HCT116 (cell line): Measurements from ENCODE around the gene ZNF648. TPM values are rescaled to one million over a fixed set of nuclear protein-coding genes. Genes with fewer than 3 reads are reported as not detected.

Source experiments
- ATAC-seq: fragments of 200-7000 bp; cut with Tn5 transposase; 2 replicates; pipeline ENCODE4 v1.9.1; 2020; ENCODE audit warnings: mild to moderate bottlenecking, moderate library complexity
- BruUV-seq: library from RNA; stranded (reverse); fragments of 400-500 nt; replicated peaks from 2 replicates; lab custom pipeline; 2021; lab: Mats Ljungman, UMichigan
- CTCF ChIA-PET: fragments of 300-600 bp; sonication (Branson Sonifier 250); formaldehyde crosslinking; loops from one replicate; lab custom pipeline; 2021; ENCODE audit warnings: antibody characterized with exemption; lab: Charles Lee
- POLR2A ChIA-PET: fragments of 300-600, 350-600 bp; sonication (Branson Sonifier 250); formaldehyde crosslinking; loops from one replicate; lab custom pipeline; 2021; ENCODE audit warnings: antibody characterized with exemption; lab: Charles Lee
- RAD21 ChIA-PET, 2 experiments: fragments of 300-600 bp; sonication (Branson Sonifier 250); formaldehyde crosslinking; loops; one replicate each; lab custom pipeline; 2023; ENCODE audit warnings: low total read pairs in 2 of 2; ENCODE audit not compliant: uncharacterized antibody in 2 of 2, unreplicated experiment in 2 of 2, low non-redundant PET in 1 of 2; lab: Charles Lee
- DNase-seq: peaks from one replicate; pipeline ENCODE4 v3.0.0-alpha.2; 2010; ENCODE audit warnings: low read depth, low spot score
- H2AFZ ChIP-seq: fragments of 200-600 bp; shearing (Covaris generic), sonication (generic); 2 replicates; pipeline ENCODE4 v1.6.1; 2017; ENCODE audit warnings: low read depth, mixed run types, mixed read lengths, antibody characterized with exemption, low read length; ENCODE audit not compliant: poor library complexity, severe bottlenecking
- H3K27ac ChIP-seq: 2 replicates; pipeline ENCODE4 v1.5.1; 2012; ENCODE audit warnings: low read depth, low read length
- H3K27me3 ChIP-seq: fragments of 200-600 bp; sonication (generic); 2 replicates; pipeline ENCODE4 v1.6.1; 2016; ENCODE audit warnings: mixed run types, low read length, mixed read lengths; ENCODE audit not compliant: insufficient read depth
- H3K36me3 ChIP-seq, 2 experiments: fragments of 200-500 bp in 1 of 2; fragments of 200-600 bp in 1 of 2; sonication (Bioruptor generic) in 1 of 2; sonication (generic) in 1 of 2; 2 replicates each; pipeline versions ENCODE4 v1.5.1 to v1.6.1; 2014 to 2016; ENCODE audit warnings: low read length in 2 of 2, inconsistent platforms in 1 of 2, mixed read lengths in 1 of 2, mixed run types in 1 of 2; ENCODE audit not compliant: insufficient read depth in 2 of 2, control insufficient read depth in 1 of 2
- H3K4me1 ChIP-seq, 2 experiments: fragments of 200-600 bp in 1 of 2; sonication (generic) in 1 of 2; 2 replicates each; pipeline versions ENCODE4 v1.5.1 to v1.6.1; 2012 to 2017; ENCODE audit warnings: low read length in 2 of 2, inconsistent platforms in 1 of 2, mild to moderate bottlenecking in 1 of 2, mixed read lengths in 1 of 2, mixed run types in 1 of 2, moderate library complexity in 1 of 2; ENCODE audit not compliant: insufficient read depth in 2 of 2, control insufficient read depth in 1 of 2
- H3K4me2 ChIP-seq: fragments of 200-600 bp; sonication (generic); 2 replicates; pipeline ENCODE4 v1.6.1; 2017; ENCODE audit warnings: mixed run types, low read length, mixed read lengths
- H3K4me3 ChIP-seq, 2 experiments: fragments of 200-600 bp in 1 of 2; sonication (generic) in 1 of 2; replicated peaks in 1 of 2; 2 replicates each; pipeline ENCODE4 v1.5.1; 2011 to 2016; ENCODE audit warnings: low read length in 2 of 2, control low read depth in 1 of 2, low read depth in 1 of 2, mild to moderate bottlenecking in 1 of 2, mixed read lengths in 1 of 2, mixed run types in 1 of 2
- H3K79me2 ChIP-seq: fragments of 200-600 bp; sonication (generic); 2 replicates; pipeline ENCODE4 v1.6.1; 2017; ENCODE audit warnings: mild to moderate bottlenecking, mixed run types, low read length, moderate library complexity, mixed read lengths; ENCODE audit not compliant: insufficient read depth
- H3K9ac ChIP-seq: fragments of 200-600 bp; sonication (generic); 2 replicates; pipeline ENCODE4 v1.6.1; 2016; ENCODE audit warnings: low read length, mixed read lengths
- H3K9me2 ChIP-seq: fragments of 200-600 bp; sonication (generic), shearing (Covaris generic); 2 replicates; pipeline ENCODE4 v1.6.1; 2017; ENCODE audit warnings: mixed run types, mild to moderate bottlenecking, moderate library complexity; ENCODE audit not compliant: insufficient read depth
- H3K9me3 ChIP-seq, 2 experiments: fragments of 200-500 bp in 1 of 2; fragments of 200-600 bp in 1 of 2; sonication (Bioruptor generic) in 1 of 2; sonication (generic) in 1 of 2; 2 replicates each; pipeline ENCODE4 v1.6.1; 2014 to 2017; ENCODE audit warnings: low read length in 2 of 2, mixed read lengths in 2 of 2, inconsistent platforms in 1 of 2, low read depth in 1 of 2, mild to moderate bottlenecking in 1 of 2, mixed run types in 1 of 2, moderate library complexity in 1 of 2; ENCODE audit not compliant: control insufficient read depth in 1 of 2, insufficient read depth in 1 of 2
- H4K20me1 ChIP-seq: fragments of 200-600 bp; sonication (generic), shearing (Covaris generic); 2 replicates; pipeline ENCODE4 v1.6.1; 2017; ENCODE audit warnings: mixed run types, mild to moderate bottlenecking, moderate library complexity; ENCODE audit not compliant: insufficient read depth
- CBX3 ChIP-seq: IDR thresholded peaks from 2 replicates; pipeline ENCODE4 v1.6.1; 2012; ENCODE audit warnings: low read depth
- CTCF ChIP-seq, 3 experiments: fragments of 200-600 bp in 1 of 3; sonication (generic) in 1 of 3; IDR thresholded peaks in 2 of 3; conservative IDR thresholded peaks in 1 of 3; 2 replicates each; pipeline ENCODE4 v1.5.1; 2012 to 2017; ENCODE audit warnings: low read depth in 2 of 3, low read length in 2 of 3, antibody characterized with exemption in 1 of 3, borderline replicate concordance in 1 of 3, control low read depth in 1 of 3, mild to moderate bottlenecking in 1 of 3, mixed read lengths in 1 of 3, mixed run types in 1 of 3, moderate library complexity in 1 of 3; ENCODE audit not compliant: insufficient read depth in 1 of 3
- POLR2AphosphoS5 ChIP-seq: IDR thresholded peaks from 2 replicates; pipeline ENCODE4 v1.6.1; 2011; ENCODE audit warnings: mild to moderate bottlenecking, low read depth, low read length, moderate library complexity
- RAD21 ChIP-seq: IDR thresholded peaks from 2 replicates; pipeline ENCODE4 v1.6.1; 2012; ENCODE audit warnings: low read depth, mild to moderate bottlenecking
- SRF ChIP-seq: IDR thresholded peaks from 2 replicates; pipeline ENCODE4 v1.6.1; 2012; ENCODE audit warnings: low read depth
- intact Hi-C: fragments of 100-400 bp; cut with micrococcal nuclease; formaldehyde crosslinking; loops from 2 replicates; pipeline ENCODE4 v1.10.0; 2022
- total RNA-seq: library from RNA; stranded (reverse); gene quantifications from one replicate; pipeline ENCODE4 v1.2.1, GENCODE V29; 2021; ENCODE audit not compliant: unreplicated experiment
- TF ChIP-seq, protein P1 (sequence below): IDR thresholded peaks from 2 replicates; pipeline ENCODE4 v1.6.1; 2011; ENCODE audit warnings: mild to moderate bottlenecking, low read length, moderate library complexity; ENCODE audit not compliant: insufficient replicate concordance; ENCODE audit errors: extremely low read depth

ZNF648 gene
- total RNA-seq, 1 experiment from 2014 or later, result 0.57 TPM

- Histone ChIP-seq H4K20me1 (no peaks in the 10 kb centered on the region), H3K4me2 (no peak overlapping the region), H3K27ac (no peak overlapping the region), H3K9ac (no peak overlapping the region), H3K4me3 (no peak overlapping the region), H3K36me3 (no peaks in the 10 kb centered on the region), H3K79me2 (no peaks in the 10 kb centered on the region), H2AFZ (no peak overlapping the region), H3K9me2 (no peaks in the 10 kb centered on the region), H3K4me1 (peaks cover 0 to 6% of the 10 kb centered on the region in 2 experiments; a peak in 2 of 4 replicates), H3K9me3 (no peaks in the 10 kb centered on the region), H3K27me3 (no peaks in the 10 kb centered on the region)
- no peak for ATAC-seq
- TF ChIP-seq SRF (no peak), RAD21 (no peak), CTCF (IDR thresholded peaks at IDR 0.05 in 2 of 3, conservative IDR thresholded peaks at IDR 0.05 in 1 of 3; ENCODE audit: borderline replicate concordance in 1 of 3, insufficient read depth in 1 of 3, low read depth in 2 of 3, low read length in 2 of 3) (0 out of 6 replicates have a peak, but pooled peaks of 1 of the 3 experiments have one; percentile 6), CBX3 (no peak), POLR2AphosphoS5 (no peak)
- TF ChIP-seq, protein P1, sequence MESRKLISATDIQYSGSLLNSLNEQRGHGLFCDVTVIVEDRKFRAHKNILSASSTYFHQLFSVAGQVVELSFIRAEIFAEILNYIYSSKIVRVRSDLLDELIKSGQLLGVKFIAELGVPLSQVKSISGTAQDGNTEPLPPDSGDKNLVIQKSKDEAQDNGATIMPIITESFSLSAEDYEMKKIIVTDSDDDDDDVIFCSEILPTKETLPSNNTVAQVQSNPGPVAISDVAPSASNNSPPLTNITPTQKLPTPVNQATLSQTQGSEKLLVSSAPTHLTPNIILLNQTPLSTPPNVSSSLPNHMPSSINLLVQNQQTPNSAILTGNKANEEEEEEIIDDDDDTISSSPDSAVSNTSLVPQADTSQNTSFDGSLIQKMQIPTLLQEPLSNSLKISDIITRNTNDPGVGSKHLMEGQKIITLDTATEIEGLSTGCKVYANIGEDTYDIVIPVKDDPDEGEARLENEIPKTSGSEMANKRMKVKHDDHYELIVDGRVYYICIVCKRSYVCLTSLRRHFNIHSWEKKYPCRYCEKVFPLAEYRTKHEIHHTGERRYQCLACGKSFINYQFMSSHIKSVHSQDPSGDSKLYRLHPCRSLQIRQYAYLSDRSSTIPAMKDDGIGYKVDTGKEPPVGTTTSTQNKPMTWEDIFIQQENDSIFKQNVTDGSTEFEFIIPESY, result no peak
- DNase-seq, result no peak
- ChIA-PET RAD21 (no interaction called here), CTCF (interaction anchor here (0.9 kb wide), 1 partner anchor 11 kb away, joined by 5 read pairs; no protein-coding TSS in a partner anchor), POLR2A (no interaction called here)
- intact Hi-C loops, result no loop called here
- no TSS peak for BruUV-seq
These were observed 3.8 kb upstream of the ZNF648 start for GRCh38 chr1:182065126-182065845.
